SH-SY5Y (cell line): ENCODE data around the gene NDUFS7.

Experiments
- GATA2 ChIP-seq: IDR thresholded peaks from 2 replicates; pipeline ENCODE4 v1.6.1; 2011; ENCODE audit warnings: mild to moderate bottlenecking, low read depth, low read length
- GATA3 ChIP-seq: IDR thresholded peaks from 2 replicates; pipeline ENCODE4 v1.6.1; 2011; ENCODE audit warnings: low read depth, mild to moderate bottlenecking, low read length, moderate library complexity

- TF ChIP-seq GATA3: no peak
- TF ChIP-seq GATA2: no peak
These were observed 17.4 kb upstream of the NDUFS7 start for GRCh38 chr19:1366296-1366695.
